ENCODE data around the gene FAM174B. TPM values are rescaled to one million over a fixed set of nuclear protein-coding genes. Genes with fewer than 3 reads are reported as not detected.

The FAM174B gene
- total and polyA plus RNA-seq, 4 donors, result 9.9 to 23.5 (median 17.9) TPM

DNA sequence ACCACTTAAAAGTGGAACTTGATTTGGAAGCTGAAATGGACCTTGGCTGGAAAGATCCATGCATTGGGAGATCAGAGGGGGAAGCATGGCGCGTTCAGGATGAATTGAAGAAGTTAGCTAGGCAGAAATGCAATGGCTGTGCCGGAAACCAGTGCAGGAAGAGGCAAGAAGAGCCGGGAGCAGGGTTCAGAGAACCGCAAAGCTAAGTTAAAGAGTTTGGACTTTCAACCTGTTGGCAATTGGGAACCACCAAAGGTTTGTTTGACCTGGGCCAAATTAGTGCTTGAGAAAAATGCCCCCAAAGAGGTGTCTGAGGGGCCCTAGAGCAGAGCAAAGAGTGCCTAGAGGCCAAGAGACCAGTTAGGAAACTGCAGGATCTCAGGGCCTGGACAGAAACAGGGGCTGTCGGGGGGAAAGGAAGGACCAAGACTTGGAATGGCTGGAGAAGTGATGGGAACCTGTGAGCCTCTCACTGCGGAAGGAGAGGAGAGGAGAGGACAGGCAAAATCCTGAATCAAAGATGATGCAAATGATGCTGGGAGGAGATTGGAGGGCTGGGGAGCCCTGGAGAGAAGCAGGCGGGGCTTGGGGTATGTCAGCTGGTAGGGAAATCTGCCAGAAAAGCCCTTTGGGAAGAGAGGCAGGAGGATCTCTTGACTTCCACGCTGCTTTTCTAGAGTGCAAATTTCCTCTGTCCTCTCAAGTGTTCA, 49.3 kb downstream of the FAM174B start:
- DNase-seq (ENCODE audit: low read depth in 4 of 6, low spot score in 6 of 6), result no peak
- WGBS (ENCODE audit: insufficient coverage), result 97% methylated on average over 9 of the region's 9 CpGs

DNA sequence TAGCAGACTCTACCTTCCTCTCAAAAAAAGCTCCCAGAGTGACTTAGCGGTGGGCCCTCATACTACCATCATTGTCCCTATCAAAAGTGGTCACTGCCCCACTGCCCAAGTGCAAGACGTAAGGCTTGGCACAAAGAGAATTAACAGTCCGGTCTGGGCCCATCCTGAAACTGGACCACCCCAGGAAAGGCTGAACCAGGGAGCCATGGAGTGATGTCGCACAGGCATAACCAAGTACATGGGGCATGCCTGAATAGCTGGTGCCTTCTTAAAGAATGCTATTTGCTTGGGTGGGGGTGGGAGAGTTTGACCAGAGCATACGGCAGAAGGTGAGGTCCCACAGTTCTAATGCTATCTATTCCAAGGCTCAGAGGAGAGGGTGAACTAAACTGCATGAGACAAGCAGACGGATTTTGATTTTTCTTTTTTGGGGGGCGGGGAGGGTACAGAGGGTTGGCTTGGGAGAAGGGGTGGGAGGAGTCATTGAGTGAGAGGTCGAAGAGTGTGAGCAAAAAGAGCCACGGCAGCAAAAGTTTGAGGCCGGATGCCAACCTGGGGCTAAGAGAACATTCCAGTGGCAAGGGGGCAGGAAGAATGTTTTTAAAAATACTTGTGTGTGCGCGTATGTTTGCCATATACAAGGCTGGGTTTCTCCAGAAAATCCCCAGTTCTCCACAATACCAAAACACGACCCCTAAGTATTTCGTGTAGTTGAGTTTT, 50.2 kb downstream of the FAM174B start:
- Histone ChIP-seq H3K4me3 (ENCODE audit: low read depth, low read length) (no peak overlapping the region), H3K4me1 (ENCODE audit: control insufficient read depth, insufficient read depth, low read length) (peaks cover 6% of the 10 kb centered on the region), H3K27me3 (ENCODE audit: control insufficient read depth, insufficient read depth, low read length) (no peaks in the 10 kb centered on the region), H3K36me3 (ENCODE audit: control insufficient read depth, insufficient read depth, low read length) (peaks cover 3% of the 10 kb centered on the region), H3K9me3 (ENCODE audit: control insufficient read depth, insufficient read depth, low read length) (no peaks in the 10 kb centered on the region), H3K27ac (ENCODE audit: low read depth, low read length) (no peak overlapping the region)
- DNase-seq (ENCODE audit: low read depth in 4 of 6, low spot score in 6 of 6), result no peak
- WGBS (ENCODE audit: insufficient coverage), result 94% methylated on average over 9 of the region's 14 CpGs

More for the DNA sequence above, 49.3 kb downstream of the FAM174B start:
- peaks cover 7% of the 10 kb centered on the region for H3K4me1 ChIP-seq (ENCODE audit: control insufficient read depth, insufficient read depth, low read length)
- no peak overlapping the region for H3K4me3 ChIP-seq (ENCODE audit: low read depth, low read length)
- no peak overlapping the region for H3K27ac ChIP-seq (ENCODE audit: low read depth, low read length)
- no peaks in the 10 kb centered on the region for H3K27me3 ChIP-seq (ENCODE audit: control insufficient read depth, insufficient read depth, low read length)
- peaks cover 3% of the 10 kb centered on the region for H3K36me3 ChIP-seq (ENCODE audit: control insufficient read depth, insufficient read depth, low read length)
- no peaks in the 10 kb centered on the region for H3K9me3 ChIP-seq (ENCODE audit: control insufficient read depth, insufficient read depth, low read length)

DNA sequence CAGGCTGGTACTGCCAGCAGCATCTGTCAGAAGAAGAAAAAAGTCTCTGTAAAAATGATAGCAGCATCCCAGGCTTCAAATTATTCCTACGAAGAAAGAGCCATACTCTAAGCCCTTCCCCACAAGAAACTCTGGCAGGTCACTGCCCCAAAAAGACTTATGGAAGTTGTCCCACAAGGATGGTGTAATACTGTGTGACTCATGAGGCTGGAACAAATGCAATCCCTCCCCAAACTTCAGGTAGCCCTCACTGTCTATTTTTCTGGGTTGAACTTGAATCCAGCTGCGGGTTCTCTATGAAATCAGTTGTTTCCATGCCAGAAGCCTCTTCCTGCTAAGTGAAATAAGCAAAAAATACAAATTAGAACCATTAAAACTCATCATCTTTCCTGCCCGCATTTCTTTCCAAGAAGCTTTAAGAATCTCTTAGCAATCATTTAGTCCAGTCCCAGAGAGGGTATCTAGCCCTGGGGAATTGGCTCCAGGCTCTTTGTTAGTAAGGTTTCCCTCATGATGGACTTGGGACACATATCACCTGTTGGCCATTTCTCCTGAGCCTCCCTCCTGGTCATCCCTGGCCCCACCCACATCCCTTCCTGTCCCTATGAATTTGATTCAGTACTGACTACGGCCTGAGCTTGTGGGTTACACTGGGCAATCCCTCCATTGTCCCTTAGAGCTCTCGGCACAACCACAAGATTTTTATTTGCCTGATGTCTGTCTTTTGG, 51.7 kb downstream of the FAM174B start:
- no peaks in the 10 kb centered on the region for H3K27me3 ChIP-seq (ENCODE audit: control insufficient read depth, insufficient read depth, low read length)
- H3K4me1 ChIP-seq (ENCODE audit: control insufficient read depth, insufficient read depth, low read length), result no peaks in the 10 kb centered on the region
- H3K27ac ChIP-seq (ENCODE audit: low read depth, low read length), result no peak overlapping the region
- H3K9me3 ChIP-seq (ENCODE audit: control insufficient read depth, insufficient read depth, low read length), result no peaks in the 10 kb centered on the region
- no peak for DNase-seq (ENCODE audit: low read depth in 4 of 6, low spot score in 6 of 6)
- H3K36me3 ChIP-seq (ENCODE audit: control insufficient read depth, insufficient read depth, low read length), result peaks cover under 1% of the 10 kb centered on the region
- WGBS (ENCODE audit: insufficient coverage), result 81% methylated on average over 2 of the region's 5 CpGs
- H3K4me3 ChIP-seq (ENCODE audit: low read depth, low read length), result no peak overlapping the region

DNA sequence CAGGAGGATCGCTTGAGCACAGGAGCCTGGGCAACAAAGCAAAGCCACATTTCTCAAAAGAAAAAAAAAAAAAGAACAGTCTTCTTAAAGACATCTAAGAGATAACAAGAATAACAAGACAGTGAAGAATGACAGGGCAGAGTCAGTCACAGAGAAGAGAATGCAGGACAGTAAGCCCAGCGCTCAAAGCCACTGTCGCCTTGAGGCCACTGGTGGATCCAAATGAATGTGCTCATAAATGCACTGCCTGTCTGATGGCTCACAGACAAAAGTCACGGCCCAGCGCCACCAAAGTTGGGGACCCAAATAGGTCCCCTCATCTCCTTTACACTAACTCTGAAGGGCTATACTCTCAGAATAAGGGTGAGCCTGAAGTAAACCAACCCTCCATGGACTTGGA, 52.3 kb downstream of the FAM174B start:
- no peak overlapping the region for H3K27ac ChIP-seq (ENCODE audit: low read depth, low read length)
- no peaks in the 10 kb centered on the region for H3K9me3 ChIP-seq (ENCODE audit: control insufficient read depth, insufficient read depth, low read length)
- no peaks in the 10 kb centered on the region for H3K36me3 ChIP-seq (ENCODE audit: control insufficient read depth, insufficient read depth, low read length)
- H3K4me3 ChIP-seq (ENCODE audit: low read depth, low read length), result no peak overlapping the region
- no peak for DNase-seq (ENCODE audit: low read depth in 4 of 6, low spot score in 6 of 6)
- H3K4me1 ChIP-seq (ENCODE audit: control insufficient read depth, insufficient read depth, low read length), result no peaks in the 10 kb centered on the region
- H3K27me3 ChIP-seq (ENCODE audit: control insufficient read depth, insufficient read depth, low read length), result no peaks in the 10 kb centered on the region
- WGBS (ENCODE audit: insufficient coverage), result 98% methylated on average over 4 of the region's 5 CpGs

DNA sequence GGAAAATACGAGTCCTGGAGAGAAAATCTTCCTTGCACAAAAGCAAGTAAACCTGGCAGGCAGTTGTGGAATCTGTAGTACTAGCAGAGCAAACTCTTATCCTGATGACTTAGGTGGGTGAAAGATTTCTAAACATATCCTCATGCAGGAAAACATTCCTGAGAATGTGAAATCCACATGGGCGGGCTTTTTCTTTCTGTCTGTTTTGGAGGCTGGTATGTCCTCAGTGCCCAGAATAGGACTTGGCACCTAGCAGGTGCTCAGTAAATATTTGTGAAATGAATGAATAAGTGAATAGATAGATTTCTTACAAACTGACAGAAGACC, 53.3 kb downstream of the FAM174B start:
- no CpG with 5 or more reads among the region's 2 CpGs for WGBS (ENCODE audit: insufficient coverage)
- Histone ChIP-seq H3K27me3 (ENCODE audit: control insufficient read depth, insufficient read depth, low read length) (no peaks in the 10 kb centered on the region), H3K36me3 (ENCODE audit: control insufficient read depth, insufficient read depth, low read length) (no peaks in the 10 kb centered on the region), H3K9me3 (ENCODE audit: control insufficient read depth, insufficient read depth, low read length) (no peaks in the 10 kb centered on the region), H3K4me1 (ENCODE audit: control insufficient read depth, insufficient read depth, low read length) (no peaks in the 10 kb centered on the region), H3K4me3 (ENCODE audit: low read depth, low read length) (no peak overlapping the region), H3K27ac (ENCODE audit: low read depth, low read length) (no peak overlapping the region)
- no peak for DNase-seq (ENCODE audit: low read depth in 4 of 6, low spot score in 6 of 6)

DNA sequence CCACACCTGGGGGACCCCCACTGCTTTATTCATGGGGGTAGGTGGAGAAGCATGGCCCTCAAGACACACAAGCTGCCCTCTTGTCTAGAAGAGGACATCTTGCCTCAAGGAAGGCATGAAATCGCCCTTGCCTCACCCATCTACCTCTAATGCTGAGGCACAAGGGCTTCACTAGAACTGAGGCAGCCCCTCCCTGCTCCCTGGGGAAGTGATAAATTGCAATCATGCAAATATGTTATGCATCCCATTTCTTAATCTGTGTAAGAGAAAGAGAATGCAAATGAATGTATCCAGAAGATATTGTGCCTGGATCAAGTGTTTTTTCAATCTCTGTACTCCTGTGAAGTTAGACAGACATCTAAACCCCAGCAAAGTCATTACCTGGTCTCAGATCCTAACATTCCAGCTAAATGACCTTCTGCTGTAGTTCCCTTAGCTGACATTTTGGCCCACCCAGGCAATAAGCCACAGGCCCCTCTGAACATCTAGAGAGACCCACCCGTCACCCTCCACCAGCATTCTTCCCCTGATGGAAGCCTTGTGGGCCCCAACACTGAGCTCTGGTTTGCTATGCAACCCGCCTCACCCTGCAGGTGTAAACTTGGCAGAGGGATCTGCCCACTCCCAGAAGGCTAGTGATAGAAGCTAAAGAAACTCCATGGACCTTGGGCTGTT, 53.8 kb downstream of the FAM174B start:
- Histone ChIP-seq H3K27ac (ENCODE audit: low read depth, low read length) (no peak overlapping the region), H3K4me1 (ENCODE audit: control insufficient read depth, insufficient read depth, low read length) (no peaks in the 10 kb centered on the region), H3K27me3 (ENCODE audit: control insufficient read depth, insufficient read depth, low read length) (no peaks in the 10 kb centered on the region), H3K4me3 (ENCODE audit: low read depth, low read length) (no peak overlapping the region), H3K9me3 (ENCODE audit: control insufficient read depth, insufficient read depth, low read length) (no peaks in the 10 kb centered on the region), H3K36me3 (ENCODE audit: control insufficient read depth, insufficient read depth, low read length) (no peaks in the 10 kb centered on the region)
- WGBS (ENCODE audit: insufficient coverage), result 90% methylated on average over 3 of the region's 3 CpGs
- DNase-seq (ENCODE audit: low read depth in 4 of 6, low spot score in 6 of 6), result no peak

DNA sequence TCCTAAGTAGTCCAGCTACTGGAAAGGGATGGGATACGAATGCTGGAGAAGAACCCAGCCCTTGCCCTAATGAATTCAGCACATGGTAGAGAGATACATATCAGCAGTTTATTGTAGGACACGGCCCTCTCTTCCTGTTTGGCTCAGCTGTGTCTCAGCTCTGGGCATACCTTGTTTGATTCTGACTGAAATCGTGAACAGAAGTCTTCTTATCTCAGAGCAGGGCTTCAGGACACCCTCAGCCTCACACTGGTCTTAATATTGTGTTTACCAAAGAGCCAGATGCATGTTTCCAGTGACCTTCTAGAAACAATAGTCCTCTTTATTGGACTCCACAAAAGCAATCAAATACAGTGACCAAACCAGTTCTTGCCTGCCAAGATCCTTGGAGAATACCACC, 54.7 kb downstream of the FAM174B start:
- 39% methylated on average over 2 of the region's 3 CpGs for WGBS (ENCODE audit: insufficient coverage)
- Histone ChIP-seq H3K27ac (ENCODE audit: low read depth, low read length) (no peak overlapping the region), H3K27me3 (ENCODE audit: control insufficient read depth, insufficient read depth, low read length) (no peaks in the 10 kb centered on the region), H3K9me3 (ENCODE audit: control insufficient read depth, insufficient read depth, low read length) (no peaks in the 10 kb centered on the region), H3K36me3 (ENCODE audit: control insufficient read depth, insufficient read depth, low read length) (no peaks in the 10 kb centered on the region), H3K4me3 (ENCODE audit: low read depth, low read length) (no peak overlapping the region), H3K4me1 (ENCODE audit: control insufficient read depth, insufficient read depth, low read length) (no peaks in the 10 kb centered on the region)
- no peak for DNase-seq (ENCODE audit: low read depth in 4 of 6, low spot score in 6 of 6)

DNA sequence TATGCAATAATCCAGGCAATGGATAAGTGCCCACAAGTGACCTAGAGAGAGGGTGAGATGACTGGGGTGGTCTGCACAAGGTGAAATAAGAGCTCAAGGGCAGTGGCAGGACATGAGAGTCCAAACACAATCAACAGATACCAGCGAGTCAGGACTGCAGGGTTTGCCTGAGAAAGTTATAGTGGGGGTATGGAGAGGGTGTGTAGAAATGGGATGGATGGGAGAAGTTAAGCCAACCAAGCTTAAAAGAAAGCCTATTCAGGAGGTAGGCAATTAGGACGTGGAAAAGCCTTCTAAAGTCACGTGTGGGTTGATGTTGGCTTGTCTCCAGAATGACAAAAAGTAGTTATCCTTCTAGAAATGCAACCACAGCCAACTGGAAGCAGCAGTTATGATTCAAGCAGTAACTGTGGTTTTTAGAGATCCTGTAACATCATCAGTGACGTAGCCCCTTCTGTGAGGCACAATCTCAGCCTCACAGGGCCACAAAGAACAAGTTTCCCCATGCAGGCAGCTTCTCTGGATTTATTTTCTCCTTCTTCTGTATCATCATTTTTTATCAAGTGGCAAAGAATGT, 56.1 kb downstream of the FAM174B start:
- Histone ChIP-seq H3K9me3 (ENCODE audit: control insufficient read depth, insufficient read depth, low read length) (no peaks in the 10 kb centered on the region), H3K4me3 (ENCODE audit: low read depth, low read length) (no peak overlapping the region), H3K4me1 (ENCODE audit: control insufficient read depth, insufficient read depth, low read length) (no peaks in the 10 kb centered on the region), H3K36me3 (ENCODE audit: control insufficient read depth, insufficient read depth, low read length) (no peaks in the 10 kb centered on the region), H3K27ac (ENCODE audit: low read depth, low read length) (no peak overlapping the region), H3K27me3 (ENCODE audit: control insufficient read depth, insufficient read depth, low read length) (no peaks in the 10 kb centered on the region)
- peak in 1 of 6 donors; percentile 24 for DNase-seq (ENCODE audit: low read depth in 4 of 6, low spot score in 6 of 6)
- WGBS (ENCODE audit: insufficient coverage), result 100% methylated on average over 1 of the region's 4 CpGs

DNA sequence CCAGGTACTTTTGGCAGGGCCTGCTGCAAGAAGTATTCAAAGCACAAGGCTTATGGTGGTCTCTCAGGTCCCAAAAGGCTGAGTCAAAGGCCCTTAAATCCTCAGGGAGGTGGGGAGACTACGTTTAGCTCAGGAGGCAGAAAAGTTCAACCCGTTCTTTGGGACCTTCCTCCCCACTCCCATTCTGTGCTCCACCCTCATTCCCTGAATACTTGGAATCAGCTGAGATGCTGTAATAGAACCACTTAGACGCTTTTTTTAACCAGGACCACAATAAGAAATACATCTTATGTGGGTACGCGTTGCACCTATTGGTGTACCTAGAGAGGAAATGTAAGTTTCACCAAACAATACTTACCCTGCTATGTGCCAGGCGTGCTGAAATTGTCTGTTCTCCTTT, 58.0 kb downstream of the FAM174B start:
- Histone ChIP-seq H3K4me3 (ENCODE audit: low read depth, low read length) (no peak overlapping the region), H3K9me3 (ENCODE audit: control insufficient read depth, insufficient read depth, low read length) (no peaks in the 10 kb centered on the region), H3K4me1 (ENCODE audit: control insufficient read depth, insufficient read depth, low read length) (no peaks in the 10 kb centered on the region), H3K27ac (ENCODE audit: low read depth, low read length) (no peak overlapping the region), H3K36me3 (ENCODE audit: control insufficient read depth, insufficient read depth, low read length) (no peaks in the 10 kb centered on the region), H3K27me3 (ENCODE audit: control insufficient read depth, insufficient read depth, low read length) (no peaks in the 10 kb centered on the region)
- WGBS (ENCODE audit: insufficient coverage), result 83% methylated on average over 1 of the region's 6 CpGs
- DNase-seq (ENCODE audit: low read depth in 4 of 6, low spot score in 6 of 6), result no peak
